ENCODE results near the gene PDXK.

Gene PDXK

DNA sequence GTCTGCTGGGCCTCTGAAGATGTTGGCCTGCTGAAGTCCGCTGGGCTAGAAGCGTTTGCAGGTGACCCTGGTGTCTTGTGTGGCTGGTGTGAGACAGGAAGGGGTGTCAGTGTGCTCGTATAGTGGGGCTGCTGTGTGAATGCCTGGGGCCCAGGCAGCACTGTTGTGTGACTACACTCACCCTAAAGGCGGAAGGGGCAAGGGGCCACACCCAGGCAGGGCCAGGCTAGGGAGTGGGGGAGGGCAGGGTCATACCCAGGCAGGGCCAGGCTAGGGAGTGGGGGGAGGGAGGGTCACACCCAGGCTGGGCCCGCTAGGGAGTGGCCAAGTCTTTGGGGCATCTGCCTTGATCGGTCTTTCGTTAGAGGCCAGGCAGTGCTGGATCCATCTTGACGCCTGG, 25.0 kb downstream of the PDXK start:
- no peak for DNase-seq (ENCODE audit: low spot score)

DNA sequence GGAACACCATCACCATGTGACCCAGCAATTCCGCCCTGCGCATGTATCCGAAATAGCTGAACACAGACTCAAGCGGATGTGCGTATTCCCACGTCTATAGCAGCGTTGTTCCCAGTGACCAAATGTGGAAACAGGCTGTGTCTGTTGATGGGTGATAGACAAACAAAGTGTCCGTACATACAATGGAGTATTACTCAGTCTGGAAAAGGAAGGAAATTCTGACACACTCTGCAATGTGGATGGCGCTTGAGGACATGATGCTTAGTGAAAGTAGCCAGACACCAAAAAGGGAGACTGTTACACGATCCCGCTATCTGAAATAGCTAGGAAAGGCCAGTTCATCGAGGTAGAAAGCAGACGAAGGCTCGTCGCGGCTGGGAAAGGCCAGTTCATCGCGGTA, 25.8 kb downstream of the PDXK start:
- no peak for DNase-seq (ENCODE audit: low spot score)

DNA sequence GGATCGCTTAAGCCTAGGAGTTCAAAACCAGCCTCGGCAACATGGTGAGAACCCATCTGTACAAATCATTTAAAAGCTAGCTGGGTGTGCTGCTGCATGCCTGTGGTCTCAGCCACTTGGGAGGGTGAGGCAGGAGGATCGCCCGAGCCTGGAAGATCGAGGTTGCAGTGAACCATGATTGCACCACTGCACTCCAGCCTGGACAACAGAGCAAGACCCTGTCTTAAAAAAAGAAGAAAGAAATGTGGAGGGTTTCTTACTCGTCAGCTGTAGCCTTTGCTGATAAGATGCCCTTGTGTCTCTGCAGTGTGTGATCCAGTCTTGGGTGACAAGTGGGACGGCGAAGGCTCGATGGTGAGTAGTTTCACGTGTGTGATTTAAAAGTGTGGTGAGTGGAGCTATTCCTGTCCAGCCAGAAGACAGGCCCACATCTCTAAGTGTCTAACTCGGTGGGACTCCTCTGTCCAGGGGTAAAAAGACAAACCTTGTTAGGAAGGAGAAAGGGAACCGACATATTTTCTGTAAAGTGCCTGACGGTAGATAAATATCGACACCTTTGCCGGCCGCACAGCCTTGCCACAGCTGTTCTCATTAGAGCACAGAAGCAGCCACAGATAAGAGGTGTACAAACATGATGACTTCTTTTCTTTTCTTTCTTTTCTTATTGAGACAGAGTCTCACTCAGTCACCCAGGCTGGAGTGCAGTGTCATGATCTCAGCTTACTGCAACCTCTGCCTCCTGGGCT, 27.0 kb downstream of the PDXK start:
- DNase-seq (ENCODE audit: low spot score), result no peak

DNA sequence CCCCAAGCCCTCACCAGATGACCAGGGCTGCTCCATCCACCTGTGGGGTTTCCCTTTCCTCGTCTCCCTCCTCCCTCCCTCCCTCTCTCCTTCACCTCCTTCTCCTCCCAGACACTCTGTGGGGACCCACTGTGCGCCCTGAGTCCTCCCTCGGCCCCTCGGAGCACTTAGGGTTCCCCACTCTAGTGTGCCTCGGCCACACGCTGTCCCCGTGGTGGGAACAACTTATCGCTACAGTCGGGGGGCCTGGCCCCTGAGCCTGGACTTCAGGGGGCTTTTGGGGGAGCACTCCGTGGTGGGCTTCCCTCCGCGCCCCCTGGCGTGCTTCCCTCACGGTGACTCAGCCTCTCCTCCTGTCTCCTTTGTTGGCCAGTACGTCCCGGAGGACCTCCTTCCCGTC, 29.7 kb downstream of the PDXK start:
- no peak for DNase-seq (ENCODE audit: low spot score)

DNA sequence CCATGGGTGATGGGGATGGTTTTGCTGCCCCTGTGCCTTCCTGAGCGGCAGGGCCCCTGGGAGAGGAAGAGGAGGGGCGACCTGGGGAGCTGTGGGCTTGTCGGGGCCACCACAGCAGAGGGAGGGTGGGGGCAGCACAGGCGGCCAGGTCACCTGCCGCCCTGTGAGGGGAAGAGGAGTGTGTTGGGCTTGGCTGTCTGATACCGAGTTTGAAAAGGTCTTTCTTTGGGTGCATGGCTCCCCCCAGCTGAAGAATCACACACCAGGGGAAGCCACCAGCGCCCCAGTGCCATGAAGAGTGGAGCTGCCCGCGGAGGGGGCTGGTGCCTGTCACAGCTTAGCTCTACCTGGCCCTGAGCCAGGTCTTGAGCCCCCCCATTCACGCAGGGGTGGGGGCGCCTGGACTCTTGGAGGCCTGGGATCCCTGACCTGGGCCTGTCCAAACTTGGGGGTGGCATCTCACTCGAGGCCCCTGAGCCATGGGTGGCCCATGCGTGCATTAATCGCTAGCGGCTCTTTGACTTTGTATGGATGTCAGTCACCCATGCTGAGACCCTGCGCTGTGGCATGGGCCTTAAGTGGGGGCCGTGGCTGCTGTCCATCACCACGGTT, 30.8 kb downstream of the PDXK start:
- DNase-seq (ENCODE audit: low spot score), result no peak

DNA sequence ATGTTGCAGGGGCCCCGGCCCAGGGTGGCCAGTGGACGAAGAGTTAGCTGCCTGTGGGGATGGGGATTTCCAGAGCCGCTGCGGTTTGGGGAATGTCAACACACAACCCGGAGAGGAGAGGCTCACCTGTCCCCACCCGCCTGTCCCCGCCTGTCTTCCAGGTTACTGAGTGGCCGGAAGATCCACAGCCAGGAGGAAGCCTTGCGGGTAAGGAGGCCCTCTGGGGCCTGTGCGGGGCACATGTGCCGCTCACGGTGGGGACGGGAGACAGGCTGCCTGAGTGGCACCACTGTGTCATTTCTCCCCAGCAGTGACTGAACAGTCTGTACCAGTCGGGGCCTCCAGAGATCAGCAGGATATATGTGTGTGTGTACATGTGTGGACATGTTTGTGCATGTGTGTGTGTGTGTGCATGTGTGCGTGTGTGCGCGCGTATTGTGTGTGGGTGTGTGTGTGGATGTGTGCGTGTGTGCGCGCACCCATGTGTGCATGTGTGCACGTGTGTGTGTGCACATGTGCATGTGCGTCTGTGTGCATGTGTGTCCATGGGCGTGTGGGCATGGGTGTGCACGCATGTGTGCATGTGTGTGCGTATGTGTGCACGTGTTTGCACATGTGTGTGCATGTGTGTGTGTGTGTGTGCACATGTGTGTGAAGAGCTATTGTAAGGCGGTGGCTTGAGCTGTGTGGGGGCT, 31.6 kb downstream of the PDXK start:
- no peak for DNase-seq (ENCODE audit: low spot score)

DNA sequence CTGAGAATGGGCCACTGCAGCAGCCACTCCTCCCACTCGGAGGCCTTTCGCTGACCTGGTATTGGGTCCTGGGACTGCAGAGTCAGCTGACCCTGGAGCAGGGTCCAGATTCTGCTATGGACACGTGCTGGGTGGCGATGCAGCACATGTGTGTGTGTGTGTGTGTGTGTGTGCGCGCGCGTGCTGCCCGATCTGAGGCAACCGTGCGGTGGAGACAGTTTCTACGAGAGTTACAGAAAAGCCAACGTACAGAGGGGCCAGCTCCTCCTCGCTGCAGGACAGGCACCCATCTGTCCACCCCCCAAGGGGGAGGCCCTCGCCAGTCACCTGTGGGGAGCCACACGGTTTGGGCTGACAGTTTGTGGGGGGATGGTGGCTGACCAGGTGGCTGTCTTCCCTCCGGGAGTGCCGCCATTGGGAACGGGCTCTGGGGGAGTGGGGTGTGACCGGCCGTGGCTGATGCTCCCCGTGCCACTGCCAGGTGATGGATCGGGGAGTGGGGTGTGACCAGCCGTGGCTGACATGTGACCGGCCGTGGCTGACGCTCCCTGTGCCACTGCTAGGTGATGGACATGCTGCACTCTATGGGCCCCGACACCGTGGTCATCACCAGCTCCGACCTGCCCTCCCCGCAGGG, 33.1 kb downstream of the PDXK start:
- no peak for DNase-seq (ENCODE audit: low spot score)

DNA sequence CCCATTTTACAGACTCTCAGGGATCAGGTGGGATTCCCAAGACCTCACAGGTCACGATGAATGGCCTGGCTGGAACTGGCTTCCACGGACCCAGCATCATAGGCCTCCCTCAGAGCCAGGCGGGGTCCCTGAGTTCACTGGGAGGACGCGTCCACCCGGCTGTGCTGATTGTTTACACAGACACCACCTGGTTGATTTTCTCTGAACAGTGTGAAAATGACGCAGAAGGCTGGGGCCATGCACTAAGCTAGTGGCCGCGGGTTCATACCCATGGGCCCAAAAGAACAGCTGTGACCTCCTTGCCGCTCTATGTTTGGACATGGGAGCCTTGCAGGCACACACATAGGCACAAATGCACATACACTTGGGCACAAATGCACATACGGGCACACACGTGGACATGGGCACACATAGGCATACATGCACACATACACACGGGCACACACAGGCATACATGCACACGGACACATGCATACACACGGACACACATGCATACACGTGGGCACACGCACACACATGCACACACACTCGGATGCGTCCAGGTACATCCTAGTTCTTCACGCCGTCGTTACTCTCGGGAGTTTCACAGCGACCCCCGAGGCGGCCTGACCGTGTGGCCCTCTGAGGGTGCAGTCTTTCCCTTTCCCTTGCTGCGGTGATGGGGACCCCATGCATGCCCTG, 34.0 kb downstream of the PDXK start:
- DNase-seq (ENCODE audit: low spot score), result no peak

DNA sequence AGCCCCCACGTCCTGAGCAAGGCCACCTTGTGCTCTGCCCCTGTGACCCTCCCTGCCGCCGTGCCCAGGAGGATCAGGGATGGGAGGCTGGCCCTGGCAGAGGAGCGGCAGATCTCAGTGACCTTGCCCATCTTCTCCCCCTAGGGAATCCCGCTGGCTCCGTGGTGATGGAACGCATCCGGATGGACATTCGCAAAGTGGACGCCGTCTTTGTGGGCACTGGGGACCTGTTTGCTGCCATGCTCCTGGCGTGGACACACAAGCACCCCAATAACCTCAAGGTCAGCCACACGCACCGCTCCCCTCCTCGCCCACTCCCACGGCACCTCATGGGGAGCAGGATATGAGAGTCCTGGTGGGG, 34.5 kb downstream of the PDXK start:
- no peak for DNase-seq (ENCODE audit: low spot score)

DNA sequence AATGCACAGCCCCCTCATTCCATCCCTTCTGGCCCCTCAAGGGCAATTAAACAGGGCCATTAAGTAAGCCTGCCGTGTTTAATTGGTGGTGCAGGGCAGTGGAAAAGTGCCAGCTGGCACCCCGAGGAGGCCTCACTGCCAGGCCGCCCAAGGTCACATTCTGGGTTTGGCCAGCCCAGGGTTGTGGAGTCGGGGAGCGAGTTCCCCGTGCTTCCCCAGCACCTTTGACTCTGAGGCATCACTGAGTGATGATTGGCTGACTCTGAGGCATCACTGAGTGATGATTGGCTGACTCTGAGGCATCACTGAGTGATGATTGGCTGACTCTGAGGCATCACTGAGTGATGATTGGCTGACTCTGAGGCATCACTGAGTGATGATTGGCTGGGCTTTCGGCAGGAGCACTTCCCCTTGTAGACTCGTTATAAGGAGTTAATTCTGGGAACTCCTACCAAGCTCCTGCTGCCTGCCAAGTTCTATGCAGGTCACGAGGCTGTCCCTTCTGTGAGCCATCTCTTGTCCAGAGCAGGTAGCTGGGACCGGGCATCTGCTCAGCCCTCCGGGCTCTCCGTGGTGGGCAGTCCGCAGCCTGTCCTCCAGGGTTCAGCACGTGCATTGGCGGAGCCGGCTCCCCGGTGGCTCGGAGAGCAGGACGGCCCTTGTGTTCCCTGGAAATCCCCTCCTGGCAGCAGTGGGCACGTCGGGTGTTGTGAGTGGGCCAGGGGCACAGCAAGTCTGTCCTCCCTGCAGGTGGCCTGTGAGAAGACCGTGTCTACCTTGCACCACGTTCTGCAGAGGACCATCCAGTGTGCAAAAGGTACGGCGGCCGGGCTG, 36.2 kb downstream of the PDXK start:
- DNase-seq (ENCODE audit: low spot score), result no peak

DNA sequence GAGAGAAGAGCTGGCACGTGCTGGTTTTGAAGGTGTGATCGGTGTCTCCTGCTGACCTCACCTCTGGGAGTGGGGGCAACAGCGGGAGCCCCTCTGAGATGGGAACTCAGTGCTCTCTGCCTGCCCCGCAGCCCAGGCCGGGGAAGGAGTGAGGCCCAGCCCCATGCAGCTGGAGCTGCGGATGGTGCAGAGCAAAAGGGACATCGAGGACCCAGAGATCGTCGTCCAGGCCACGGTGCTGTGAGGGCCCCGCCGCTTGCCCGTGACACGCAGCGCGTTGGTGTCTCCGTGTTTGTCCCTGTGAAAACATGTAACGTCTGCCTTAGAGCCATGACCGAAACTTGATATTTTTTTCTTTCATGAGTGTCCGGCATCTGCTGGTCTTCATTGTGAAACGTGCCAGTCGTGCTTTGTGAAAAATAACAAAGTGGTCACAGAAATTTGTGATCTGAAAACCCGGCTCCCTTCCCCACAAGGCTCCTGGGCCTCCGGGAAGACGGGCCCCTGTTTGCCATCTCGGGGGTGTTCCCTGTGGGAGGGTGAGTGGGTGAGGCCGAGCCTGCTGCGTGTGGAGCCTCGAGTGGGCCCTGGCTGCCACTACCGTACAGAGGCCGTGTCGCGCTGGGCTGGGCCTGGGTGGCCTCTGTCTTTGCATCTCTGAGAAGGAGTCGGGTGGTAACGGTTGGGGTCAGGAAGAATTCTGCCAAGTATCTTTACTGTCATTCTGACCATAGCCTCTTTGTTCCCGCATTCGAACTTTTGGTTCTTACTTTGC, 37.1 kb downstream of the PDXK start:
- DNase-seq (ENCODE audit: low spot score), result no peak

DNA sequence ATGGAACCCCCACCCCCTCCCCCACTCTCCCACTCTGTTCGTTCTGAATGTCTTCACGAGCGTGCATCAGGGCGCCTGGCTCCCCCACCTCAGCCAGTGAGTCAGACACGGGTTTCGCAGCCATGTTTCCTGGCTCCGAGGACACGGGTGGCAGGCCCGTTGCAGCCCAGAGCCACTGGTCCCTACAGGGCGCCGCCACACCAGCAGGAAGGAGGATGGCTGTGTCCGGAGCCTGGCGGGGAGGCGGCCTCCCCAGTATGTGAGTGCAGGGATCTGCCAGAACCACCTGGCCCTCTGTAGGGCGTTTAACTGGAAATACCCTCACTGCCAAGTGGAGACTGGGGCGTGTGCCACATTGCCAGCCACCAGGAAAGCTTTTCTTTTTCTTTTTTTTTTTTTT, 38.7 kb downstream of the PDXK start:
- DNase-seq (ENCODE audit: low spot score), result no peak

DNA sequence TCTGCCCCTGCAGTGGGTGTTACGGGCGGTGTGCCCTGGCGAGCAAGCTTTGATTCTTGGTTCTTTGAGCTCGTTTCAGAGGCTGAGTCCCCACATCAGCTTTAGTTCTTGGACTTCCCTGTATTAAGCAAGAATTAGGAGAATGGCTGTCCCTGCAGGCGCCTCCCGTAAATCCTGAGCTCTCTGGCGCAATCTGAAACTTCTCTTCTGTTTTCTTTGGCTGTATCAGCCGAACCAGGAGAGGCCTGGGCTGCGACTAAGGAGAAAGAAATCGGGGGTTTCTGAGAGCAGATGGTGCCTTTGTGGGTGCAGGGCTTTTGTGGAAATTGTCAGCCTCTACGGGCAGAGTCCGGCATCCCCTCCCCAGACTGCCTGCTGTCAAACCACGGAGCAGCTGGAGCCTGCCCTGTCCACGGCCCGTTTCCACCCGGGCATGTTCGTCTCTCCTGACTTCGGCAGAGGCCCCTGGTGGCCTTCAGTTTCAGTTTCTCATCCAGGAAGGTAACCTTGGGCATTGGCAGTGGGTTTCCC, 39.2 kb downstream of the PDXK start:
- no peak for DNase-seq (ENCODE audit: low spot score)

DNA sequence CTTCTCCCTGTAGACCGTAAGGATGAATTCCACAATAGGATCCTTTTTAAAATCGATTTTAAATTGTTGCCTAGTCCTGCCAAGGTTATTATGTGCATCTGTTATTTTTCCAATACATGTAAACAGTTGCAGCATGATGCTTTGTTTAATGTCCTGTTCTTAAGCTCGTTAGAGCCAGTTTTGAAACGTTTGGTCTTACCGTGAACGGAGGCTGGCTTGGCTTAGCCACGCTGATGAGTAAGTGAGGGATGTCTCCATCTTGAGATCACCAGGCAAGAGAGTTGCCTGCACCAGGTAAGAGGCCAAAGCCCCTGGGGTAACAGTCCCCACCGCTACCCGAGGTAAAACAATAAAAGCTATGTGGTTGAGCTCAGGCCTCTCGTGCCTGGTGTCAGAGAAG, 39.9 kb downstream of the PDXK start:
- no peak for DNase-seq (ENCODE audit: low spot score)

DNA sequence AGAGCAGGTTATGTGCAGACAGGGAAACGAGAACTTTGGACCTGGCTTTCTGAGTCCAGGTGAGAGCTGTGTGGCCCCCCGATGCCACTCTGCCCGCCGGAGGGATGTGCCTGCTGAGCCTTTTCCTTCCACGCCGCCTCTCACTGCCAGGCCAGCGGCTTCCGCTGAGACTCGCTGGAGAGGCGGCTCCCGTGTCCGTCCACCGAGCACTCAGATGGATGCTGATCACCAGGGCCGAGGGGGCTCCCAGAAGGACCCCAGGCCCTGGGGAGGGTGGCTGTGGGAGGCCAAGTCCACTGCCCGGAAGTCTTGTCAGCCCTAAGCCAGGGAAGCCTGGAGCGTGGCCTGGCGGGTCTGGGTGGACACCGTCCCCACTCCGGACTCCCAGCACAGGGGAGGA, 40.7 kb downstream of the PDXK start:
- DNase-seq (ENCODE audit: low spot score), result no peak

DNA sequence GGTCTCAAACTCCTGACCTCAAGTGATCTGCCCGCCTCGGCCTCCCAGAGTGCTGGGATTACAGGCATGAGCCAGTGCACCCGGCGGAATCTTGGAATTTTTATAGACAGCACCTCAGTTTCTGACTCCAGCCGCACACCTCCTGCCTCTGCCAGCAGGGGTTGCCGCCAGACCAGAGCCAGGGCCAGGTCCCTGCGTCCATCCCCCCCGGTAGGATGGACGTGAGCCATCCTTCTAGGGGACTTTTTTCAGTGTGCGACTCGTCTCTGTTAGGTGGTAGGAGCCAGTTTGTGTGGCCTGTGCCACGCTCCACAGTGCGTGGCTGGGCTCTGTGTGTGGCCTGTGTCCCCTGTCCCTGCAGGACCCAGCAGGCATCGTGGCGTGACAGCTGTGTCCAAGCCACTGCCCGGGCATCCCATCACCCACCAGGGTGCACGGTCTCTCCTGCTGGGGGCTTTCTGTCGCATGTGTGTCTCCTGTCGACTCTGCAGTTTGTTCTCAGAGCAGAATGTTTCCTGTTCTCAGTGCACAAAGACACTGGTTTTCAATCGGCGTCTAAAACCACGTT, 41.5 kb downstream of the PDXK start:
- DNase-seq (ENCODE audit: low spot score), result no peak

DNA sequence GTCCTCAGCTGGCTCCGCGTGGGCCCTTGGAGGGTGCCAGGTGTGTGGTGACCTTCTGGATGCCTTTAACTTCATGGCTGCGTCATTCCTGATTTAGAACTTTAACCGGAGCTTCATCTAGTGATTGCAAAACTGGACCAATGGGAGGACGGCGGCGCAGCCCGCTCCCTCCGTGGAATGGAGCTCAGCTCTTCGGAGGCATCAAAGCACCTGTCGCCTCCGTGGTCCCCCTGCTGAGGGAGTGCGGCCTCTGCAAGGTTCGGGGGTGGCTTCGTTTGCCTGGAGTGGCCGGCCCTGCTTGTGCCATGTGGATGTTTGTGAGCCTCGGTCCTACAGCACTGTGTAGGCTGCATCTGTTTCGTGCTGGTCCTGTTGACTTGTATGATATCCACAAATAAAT, 43.0 kb downstream of the PDXK start:
- DNase-seq (ENCODE audit: low spot score), result no peak

DNA sequence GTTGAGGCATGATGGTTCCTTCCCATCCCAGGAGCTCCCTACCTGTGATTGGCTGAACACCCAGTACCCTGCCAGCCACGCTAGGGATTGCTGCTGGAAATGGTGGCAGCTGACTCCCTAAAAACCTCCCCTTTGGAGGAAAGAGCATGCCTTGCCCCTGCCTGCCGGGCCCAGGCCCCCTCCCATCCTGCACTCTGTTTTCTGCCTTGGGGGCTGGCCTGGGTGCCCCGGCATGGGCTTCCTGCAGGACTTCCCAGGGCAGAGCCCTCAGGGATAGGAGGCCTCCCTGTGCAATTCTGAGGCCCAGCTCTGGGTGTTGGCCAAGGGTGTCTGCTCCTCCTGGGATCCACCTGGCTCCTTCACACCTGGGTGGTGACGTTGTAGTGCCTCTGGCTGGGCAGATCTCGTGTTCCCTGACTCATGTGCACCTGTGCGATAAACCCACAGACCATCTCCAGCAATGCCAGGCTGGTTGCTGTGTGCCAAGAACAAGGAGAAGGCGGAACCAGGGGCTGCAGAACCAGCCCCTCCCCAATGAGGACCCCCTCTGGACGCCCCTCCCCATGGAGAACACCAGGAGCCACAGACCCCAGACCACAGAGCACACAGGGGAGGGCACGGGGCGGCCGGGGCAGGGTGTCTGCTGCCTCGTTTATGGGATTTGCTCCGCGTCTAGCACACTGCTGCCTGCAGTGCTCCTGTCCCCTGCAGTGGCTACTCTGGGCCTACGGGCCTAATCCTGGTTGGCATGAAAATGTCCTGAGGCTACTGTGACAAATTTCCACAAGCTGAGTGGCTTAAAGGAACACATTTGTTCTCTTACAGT, 43.6 kb downstream of the PDXK start:
- no peak for DNase-seq (ENCODE audit: low spot score)

DNA sequence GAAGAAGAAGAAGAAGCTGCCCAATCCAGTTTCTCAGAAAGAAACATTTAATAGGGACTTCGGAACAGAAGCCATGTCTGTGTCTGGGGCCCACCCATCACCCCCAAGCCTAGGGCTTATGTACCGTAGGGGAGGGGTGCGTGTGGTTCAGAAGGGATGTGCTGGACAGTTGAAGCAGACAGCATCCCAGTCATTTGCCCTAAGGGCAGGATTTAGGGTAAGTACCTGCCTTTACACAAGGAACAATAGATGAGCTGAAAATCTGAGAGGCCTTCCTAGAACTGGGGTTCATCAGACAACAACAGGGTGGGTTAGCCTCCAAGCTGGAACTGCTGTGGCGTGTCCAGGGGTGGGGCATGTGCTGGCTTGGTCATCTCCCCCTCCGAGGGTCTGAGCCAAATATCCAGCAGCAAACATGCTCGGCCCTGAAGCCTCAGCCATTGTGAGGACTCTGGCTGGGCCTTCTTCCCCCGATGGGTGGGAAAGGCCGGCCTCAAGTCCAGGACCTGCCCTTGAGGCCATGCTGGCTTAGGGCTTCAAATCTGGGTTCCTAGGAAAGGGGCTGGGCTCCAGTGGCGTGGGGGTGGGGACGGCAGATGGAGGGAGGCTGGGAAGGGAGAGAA, 45.1 kb downstream of the PDXK start:
- no peak for DNase-seq (ENCODE audit: low spot score)

Data from GM03348 (cell line).